Measurements from ENCODE around the gene MINPP1. TPM values are rescaled to one million over a fixed set of nuclear protein-coding genes. Genes with fewer than 3 reads are reported as not detected.

MINPP1 gene
- total RNA-seq, 1 experiment from 2014 or later = 22.1 TPM

DNA sequence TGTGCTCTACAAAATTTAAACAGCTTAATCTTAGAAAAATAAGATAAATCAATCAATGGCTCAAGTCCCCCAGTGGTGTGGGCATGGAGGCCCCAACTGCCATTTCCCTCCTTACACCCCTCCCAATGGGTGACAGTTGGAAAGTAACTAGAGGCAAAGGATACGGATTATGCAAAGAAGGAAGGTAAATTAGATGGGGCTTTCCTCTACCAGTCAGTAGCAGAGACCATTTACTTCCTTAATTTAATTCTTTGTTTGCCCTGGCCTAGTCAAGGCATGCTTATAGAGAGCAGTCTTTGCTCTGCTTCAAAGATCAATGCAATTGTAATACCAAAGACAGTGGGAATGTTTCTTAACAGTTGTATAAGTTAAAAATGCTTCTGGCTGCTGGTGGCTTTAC, 91.7 kb downstream of the MINPP1 start:
- H2AFZ ChIP-seq (ENCODE audit: low read depth, low read length, poor library complexity, severe bottlenecking) = no peak overlapping the region
- TF ChIP-seq EGR1 (IDR thresholded peaks at IDR 0.05; ENCODE audit: low read depth) (no peak), CBX3 (IDR thresholded peaks at IDR 0.05; ENCODE audit: low read depth) (no peak), CEBPB (IDR thresholded peaks at IDR 0.05; ENCODE audit: low read depth) (no peak), YY1 (IDR thresholded peaks at IDR 0.05; ENCODE audit: extremely low read depth, insufficient replicate concordance, low read depth, low read length) (no peak), SIN3A (IDR thresholded peaks at IDR 0.05; ENCODE audit: low read depth) (no peak), SP1 (IDR thresholded peaks at IDR 0.05; ENCODE audit: low read depth) (no peak), FOSL1 (IDR thresholded peaks at IDR 0.05; ENCODE audit: low read depth) (no peak)
- TF ChIP-seq, protein P1, sequence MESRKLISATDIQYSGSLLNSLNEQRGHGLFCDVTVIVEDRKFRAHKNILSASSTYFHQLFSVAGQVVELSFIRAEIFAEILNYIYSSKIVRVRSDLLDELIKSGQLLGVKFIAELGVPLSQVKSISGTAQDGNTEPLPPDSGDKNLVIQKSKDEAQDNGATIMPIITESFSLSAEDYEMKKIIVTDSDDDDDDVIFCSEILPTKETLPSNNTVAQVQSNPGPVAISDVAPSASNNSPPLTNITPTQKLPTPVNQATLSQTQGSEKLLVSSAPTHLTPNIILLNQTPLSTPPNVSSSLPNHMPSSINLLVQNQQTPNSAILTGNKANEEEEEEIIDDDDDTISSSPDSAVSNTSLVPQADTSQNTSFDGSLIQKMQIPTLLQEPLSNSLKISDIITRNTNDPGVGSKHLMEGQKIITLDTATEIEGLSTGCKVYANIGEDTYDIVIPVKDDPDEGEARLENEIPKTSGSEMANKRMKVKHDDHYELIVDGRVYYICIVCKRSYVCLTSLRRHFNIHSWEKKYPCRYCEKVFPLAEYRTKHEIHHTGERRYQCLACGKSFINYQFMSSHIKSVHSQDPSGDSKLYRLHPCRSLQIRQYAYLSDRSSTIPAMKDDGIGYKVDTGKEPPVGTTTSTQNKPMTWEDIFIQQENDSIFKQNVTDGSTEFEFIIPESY (IDR thresholded peaks at IDR 0.05; ENCODE audit: extremely low read depth, insufficient replicate concordance, low read length) = no peak
- TF ChIP-seq, protein P2, sequence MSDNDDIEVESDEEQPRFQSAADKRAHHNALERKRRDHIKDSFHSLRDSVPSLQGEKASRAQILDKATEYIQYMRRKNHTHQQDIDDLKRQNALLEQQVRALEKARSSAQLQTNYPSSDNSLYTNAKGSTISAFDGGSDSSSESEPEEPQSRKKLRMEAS (IDR thresholded peaks at IDR 0.05) = no peak
- DNase-seq (ENCODE audit: low read depth, low spot score) (no peak), ATAC-seq (no peak)
- no peaks in the 10 kb centered on the region for H3K9me2 ChIP-seq (ENCODE audit: insufficient read depth)
- no peak overlapping the region for H3K27ac ChIP-seq (ENCODE audit: low read depth, low read length)
- H3K27me3 ChIP-seq (ENCODE audit: insufficient read depth, low read length) = no peaks in the 10 kb centered on the region
- ChIA-PET CTCF (no interaction called here), RAD21 (ENCODE audit: low non-redundant PET in 1 of 2, low total read pairs in 2 of 2, uncharacterized antibody in 2 of 2, unreplicated experiment in 2 of 2) (no interaction called here), POLR2A (no interaction called here)
- H4K20me1 ChIP-seq (ENCODE audit: insufficient read depth) = no peaks in the 10 kb centered on the region
- no peak overlapping the region for H3K4me2 ChIP-seq (ENCODE audit: low read length)
- intact Hi-C loops (cut with micrococcal nuclease) = no loop called here
- no peaks in the 10 kb centered on the region for H3K9me3 ChIP-seq (ENCODE audit: control insufficient read depth in 1 of 2, insufficient read depth in 1 of 2, low read depth in 1 of 2, low read length in 2 of 2)
- BruUV-seq (replicated peaks) = no TSS peak
- no peaks in the 10 kb centered on the region for H3K4me1 ChIP-seq (ENCODE audit: control insufficient read depth in 1 of 2, insufficient read depth in 2 of 2, low read length in 2 of 2)
- H3K9ac ChIP-seq (ENCODE audit: low read length) = no peak overlapping the region
- H3K36me3 ChIP-seq (ENCODE audit: control insufficient read depth in 1 of 2, insufficient read depth in 2 of 2, low read length in 2 of 2) = no peaks in the 10 kb centered on the region
- H3K4me3 ChIP-seq (replicated peaks in 1 of 2; ENCODE audit: low read depth in 1 of 2, low read length in 2 of 2) = no peak overlapping the region
- no peaks in the 10 kb centered on the region for H3K79me2 ChIP-seq (ENCODE audit: insufficient read depth, low read length)

DNA sequence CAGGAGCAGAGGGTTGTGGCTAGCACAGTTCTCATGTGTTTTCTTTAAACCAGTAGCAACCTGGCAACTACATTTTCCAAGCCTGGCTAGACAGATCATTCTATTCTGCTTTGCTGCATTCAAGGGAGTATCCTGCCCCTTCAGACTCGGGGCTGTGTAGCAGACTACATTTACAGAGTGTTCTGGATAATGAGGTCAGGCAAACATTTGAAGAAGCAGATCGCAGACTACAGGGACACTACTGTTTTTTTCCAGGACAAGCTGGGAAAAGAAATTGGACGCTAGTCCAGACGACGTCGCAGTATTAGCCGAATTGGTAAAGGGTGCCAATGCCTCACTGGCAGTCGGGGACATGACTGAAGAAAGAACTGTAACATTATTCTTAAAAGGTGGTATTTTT, 94.0 kb downstream of the MINPP1 start:
- Histone ChIP-seq H3K4me2 (ENCODE audit: low read length) (no peak overlapping the region), H3K9me3 (ENCODE audit: control insufficient read depth in 1 of 2, insufficient read depth in 1 of 2, low read depth in 1 of 2, low read length in 2 of 2) (no peaks in the 10 kb centered on the region), H3K9ac (ENCODE audit: low read length) (no peak overlapping the region), H3K27me3 (ENCODE audit: insufficient read depth, low read length) (no peaks in the 10 kb centered on the region), H4K20me1 (ENCODE audit: insufficient read depth) (no peaks in the 10 kb centered on the region), H3K4me3 (replicated peaks in 1 of 2; ENCODE audit: low read depth in 1 of 2, low read length in 2 of 2) (no peak overlapping the region), H2AFZ (ENCODE audit: low read depth, low read length, poor library complexity, severe bottlenecking) (no peak overlapping the region), H3K4me1 (ENCODE audit: control insufficient read depth in 1 of 2, insufficient read depth in 2 of 2, low read length in 2 of 2) (no peaks in the 10 kb centered on the region), H3K79me2 (ENCODE audit: insufficient read depth, low read length) (no peaks in the 10 kb centered on the region), H3K9me2 (ENCODE audit: insufficient read depth) (no peaks in the 10 kb centered on the region), H3K36me3 (ENCODE audit: control insufficient read depth in 1 of 2, insufficient read depth in 2 of 2, low read length in 2 of 2) (no peaks in the 10 kb centered on the region), H3K27ac (ENCODE audit: low read depth, low read length) (no peak overlapping the region)
- intact Hi-C loops (cut with micrococcal nuclease) = no loop called here
- BruUV-seq (replicated peaks) = no TSS peak
- ATAC-seq (no peak), DNase-seq (ENCODE audit: low read depth, low spot score) (no peak)
- ChIA-PET CTCF (no interaction called here), RAD21 (ENCODE audit: low non-redundant PET in 1 of 2, low total read pairs in 2 of 2, uncharacterized antibody in 2 of 2, unreplicated experiment in 2 of 2) (no interaction called here), POLR2A (no interaction called here)
- TF ChIP-seq CBX3 (IDR thresholded peaks at IDR 0.05; ENCODE audit: low read depth) = no peak
- TF ChIP-seq, protein P2 (IDR thresholded peaks at IDR 0.05) = no peak
- no peak for TF ChIP-seq ELF1 (IDR thresholded peaks at IDR 0.05; ENCODE audit: borderline replicate concordance, low read depth)
- TF ChIP-seq, protein P3, sequence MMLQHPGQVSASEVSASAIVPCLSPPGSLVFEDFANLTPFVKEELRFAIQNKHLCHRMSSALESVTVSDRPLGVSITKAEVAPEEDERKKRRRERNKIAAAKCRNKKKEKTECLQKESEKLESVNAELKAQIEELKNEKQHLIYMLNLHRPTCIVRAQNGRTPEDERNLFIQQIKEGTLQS (IDR thresholded peaks at IDR 0.05) = no peak
- no peak for TF ChIP-seq CEBPB (IDR thresholded peaks at IDR 0.05; ENCODE audit: low read depth)
- TF ChIP-seq SIN3A (IDR thresholded peaks at IDR 0.05; ENCODE audit: low read depth) = no peak
- TF ChIP-seq EZH2 (IDR thresholded peaks at IDR 0.05) = no peak
- no peak for TF ChIP-seq EZH2phosphoT487 (IDR thresholded peaks at IDR 0.05; ENCODE audit: borderline replicate concordance)
